Loucy (cell line): ENCODE data around the gene FRRS1.

ENCODE experiments used
- H2AFZ ChIP-seq: fragments of 200-600 bp; sonication (generic); 2 replicates; pipeline ENCODE4 v1.6.0; 2016; ENCODE audit warnings: antibody characterized with exemption, mild to moderate bottlenecking, low read length, moderate library complexity
- H3F3A ChIP-seq: fragments of 200-600 bp; 2 replicates; pipeline ENCODE4 v1.6.0; 2016; ENCODE audit warnings: antibody characterized with exemption, low read depth, mild to moderate bottlenecking
- H3K27me3 ChIP-seq: fragments of 200-600 bp; sonication (generic); 2 replicates; pipeline ENCODE4 v1.6.1; 2014; ENCODE audit warnings: low read length, mild to moderate bottlenecking; ENCODE audit not compliant: insufficient read depth, poor library complexity, severe bottlenecking
- H3K36me3 ChIP-seq: fragments of 200-600 bp; sonication (generic); 2 replicates; pipeline ENCODE4 v1.6.1; 2016; ENCODE audit warnings: low read length; ENCODE audit not compliant: insufficient read depth
- H3K4me1 ChIP-seq: fragments of 200-600 bp; sonication (generic); 2 replicates; pipeline ENCODE4 v1.5.1; 2014; ENCODE audit warnings: low read length, mild to moderate bottlenecking; ENCODE audit not compliant: insufficient read depth, poor library complexity, severe bottlenecking
- H3K4me2 ChIP-seq: fragments of 200-600 bp; sonication (generic); 2 replicates; pipeline ENCODE4 v1.6.0; 2014; ENCODE audit warnings: antibody characterized with exemption, low read length, low read depth, mild to moderate bottlenecking; ENCODE audit not compliant: poor library complexity, severe bottlenecking
- H3K4me3 ChIP-seq: fragments of 200-600 bp; sonication (generic); 2 replicates; pipeline ENCODE4 v1.5.1; 2014; ENCODE audit warnings: low read length, mild to moderate bottlenecking, mixed read lengths; ENCODE audit not compliant: poor library complexity, severe bottlenecking
- H3K79me2 ChIP-seq: fragments of 200-600 bp; sonication (generic); 2 replicates; pipeline ENCODE4 v1.6.1; 2014; ENCODE audit warnings: low read length; ENCODE audit not compliant: insufficient read depth
- H3K9ac ChIP-seq: fragments of 200-600 bp; sonication (generic); 2 replicates; pipeline ENCODE4 v1.6.0; 2014; ENCODE audit warnings: mild to moderate bottlenecking, low read depth, low read length, moderate library complexity; ENCODE audit not compliant: poor library complexity, severe bottlenecking
- H3K9me2 ChIP-seq: fragments of 200-600 bp; sonication (generic); replicated peaks from 2 replicates; pipeline ENCODE4 v1.6.1; 2016; ENCODE audit warnings: low read depth, low read length, mixed read lengths
- H3K9me3 ChIP-seq: fragments of 200-600 bp; sonication (generic); 2 replicates; pipeline ENCODE4 v1.6.1; 2014; ENCODE audit warnings: mild to moderate bottlenecking, antibody characterized with exemption, low read length, low read depth; ENCODE audit not compliant: insufficient read depth
- H4K20me1 ChIP-seq: fragments of 200-600 bp; sonication (generic); 2 replicates; pipeline ENCODE4 v1.6.0; 2014; ENCODE audit warnings: antibody characterized with exemption, low read length, mild to moderate bottlenecking; ENCODE audit not compliant: insufficient read depth, poor library complexity, severe bottlenecking
- CTCF ChIP-seq: fragments of 200-600 bp; sonication (generic); conservative IDR thresholded peaks from 2 replicates; pipeline ENCODE4 v1.5.1; 2014; ENCODE audit warnings: mild to moderate bottlenecking, antibody characterized with exemption, low read length
- EZH2phosphoT487 ChIP-seq: fragments of 200-600 bp; IDR thresholded peaks from 2 replicates; pipeline ENCODE4 v1.6.1; 2018; ENCODE audit warnings: antibody characterized with exemption, mild to moderate bottlenecking, moderate library complexity, borderline replicate concordance

FRRS1 gene

GRCh38 chr1:99811075-99811474 lies 44.6 kb upstream of the FRRS1 start:
- no peaks in the 10 kb centered on the region for H3K36me3 ChIP-seq
- H3K4me1 ChIP-seq, result peaks cover 16% of the 10 kb centered on the region
- H3K4me3 ChIP-seq, result no peak overlapping the region
- H4K20me1 ChIP-seq, result no peaks in the 10 kb centered on the region
- H3K9me3 ChIP-seq, result no peaks in the 10 kb centered on the region
- H3K9ac ChIP-seq, result no peak overlapping the region
- TF ChIP-seq CTCF (no peak), EZH2phosphoT487 (no peak)
- H3K4me2 ChIP-seq, result no peak overlapping the region
- H3K79me2 ChIP-seq, result no peaks in the 10 kb centered on the region
- peak overlapping the region; percentile 82 for H2AFZ ChIP-seq
- H3F3A ChIP-seq, result no peaks in the 10 kb centered on the region
- H3K9me2 ChIP-seq, result no peaks in the 10 kb centered on the region
- H3K27me3 ChIP-seq, result no peaks in the 10 kb centered on the region

DNA sequence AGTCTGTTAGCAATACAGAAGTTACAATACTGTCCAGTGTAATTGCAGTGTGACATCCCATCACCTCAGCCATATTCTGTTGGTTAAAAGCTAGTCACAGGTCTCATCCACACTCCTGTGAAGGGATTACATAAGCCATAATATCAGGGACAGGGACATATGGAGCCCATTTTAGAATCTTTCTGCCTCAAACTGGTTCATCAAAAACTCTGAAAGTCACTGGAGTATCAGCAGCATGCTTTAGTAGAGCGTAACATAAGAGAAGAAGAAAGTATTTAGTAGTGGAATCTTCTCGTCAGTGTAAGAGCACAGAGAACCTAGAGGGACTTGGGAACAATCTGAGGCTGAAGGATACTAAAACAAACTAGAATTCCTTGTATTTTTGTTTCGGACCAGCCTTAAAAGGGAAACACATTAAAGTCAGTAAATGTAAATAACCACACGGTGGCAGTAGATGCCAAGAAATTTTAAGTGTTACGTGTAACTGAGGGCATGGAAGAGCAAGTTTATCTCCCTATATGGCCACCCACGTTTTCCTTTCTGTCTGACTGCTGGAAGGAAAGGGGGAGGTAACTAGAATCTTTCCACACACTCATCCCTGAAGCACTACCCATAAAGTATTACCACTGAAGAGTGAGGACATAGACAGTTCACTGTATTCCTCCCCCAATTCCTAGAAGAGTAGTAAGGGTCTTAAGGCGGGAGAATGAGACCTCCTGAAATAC lies 42.1 kb upstream of the FRRS1 start:
- no peaks in the 10 kb centered on the region for H3K36me3 ChIP-seq
- peaks cover 16% of the 10 kb centered on the region for H3K4me1 ChIP-seq
- TF ChIP-seq EZH2phosphoT487 (no peak), CTCF (peak; percentile 75)
- no peaks in the 10 kb centered on the region for H3K79me2 ChIP-seq
- no peaks in the 10 kb centered on the region for H3K9me3 ChIP-seq
- H3K27me3 ChIP-seq, result no peaks in the 10 kb centered on the region
- no peaks in the 10 kb centered on the region for H3F3A ChIP-seq
- peak overlapping the region; percentile 29 for H3K4me3 ChIP-seq
- H3K4me2 ChIP-seq, result peak overlapping the region; percentile 54
- no peaks in the 10 kb centered on the region for H3K9me2 ChIP-seq
- peak overlapping the region; percentile 46 for H3K9ac ChIP-seq
- no peaks in the 10 kb centered on the region for H4K20me1 ChIP-seq
- H2AFZ ChIP-seq, result peak overlapping the region; percentile 87

DNA sequence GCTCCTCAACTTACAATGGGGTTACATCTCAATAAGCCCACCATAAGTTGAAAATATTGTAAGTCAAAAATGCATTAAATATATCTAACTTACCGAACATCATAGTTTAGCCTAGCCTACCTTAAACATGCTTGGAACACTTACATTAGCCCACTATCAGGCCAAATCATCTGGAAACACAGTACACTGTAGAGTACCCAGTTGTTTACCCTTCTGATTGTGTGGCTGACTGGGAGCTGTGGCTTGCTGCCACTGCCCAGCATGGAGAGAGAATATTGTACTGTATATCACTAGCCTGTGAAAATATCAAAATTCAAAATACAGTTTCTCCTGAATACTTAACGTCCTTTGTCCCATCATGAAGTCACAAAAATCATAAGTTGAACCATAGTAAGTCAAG lies 40.4 kb upstream of the FRRS1 start:
- no peaks in the 10 kb centered on the region for H3F3A ChIP-seq
- no peaks in the 10 kb centered on the region for H3K79me2 ChIP-seq
- no peaks in the 10 kb centered on the region for H3K9me3 ChIP-seq

More for the DNA sequence above, 40.4 kb upstream of the FRRS1 start:
- Histone ChIP-seq H3K4me3 (no peak overlapping the region), H3K9ac (no peak overlapping the region), H3K4me1 (peaks cover 16% of the 10 kb centered on the region), H4K20me1 (no peaks in the 10 kb centered on the region), H3K4me2 (no peak overlapping the region), H3K9me2 (no peaks in the 10 kb centered on the region), H3K27me3 (no peaks in the 10 kb centered on the region), H3K36me3 (no peaks in the 10 kb centered on the region), H2AFZ (no peak overlapping the region)
- no peak for TF ChIP-seq EZH2phosphoT487
- TF ChIP-seq CTCF, result no peak
